Measurements from ENCODE around the gene NDRG2.
"Not testable (repeated sequence)": the region's sequence is repeated elsewhere in the genome, so short reads cannot be mapped to it uniquely, and the experiment has no call there.

Gene NDRG2

DNA sequence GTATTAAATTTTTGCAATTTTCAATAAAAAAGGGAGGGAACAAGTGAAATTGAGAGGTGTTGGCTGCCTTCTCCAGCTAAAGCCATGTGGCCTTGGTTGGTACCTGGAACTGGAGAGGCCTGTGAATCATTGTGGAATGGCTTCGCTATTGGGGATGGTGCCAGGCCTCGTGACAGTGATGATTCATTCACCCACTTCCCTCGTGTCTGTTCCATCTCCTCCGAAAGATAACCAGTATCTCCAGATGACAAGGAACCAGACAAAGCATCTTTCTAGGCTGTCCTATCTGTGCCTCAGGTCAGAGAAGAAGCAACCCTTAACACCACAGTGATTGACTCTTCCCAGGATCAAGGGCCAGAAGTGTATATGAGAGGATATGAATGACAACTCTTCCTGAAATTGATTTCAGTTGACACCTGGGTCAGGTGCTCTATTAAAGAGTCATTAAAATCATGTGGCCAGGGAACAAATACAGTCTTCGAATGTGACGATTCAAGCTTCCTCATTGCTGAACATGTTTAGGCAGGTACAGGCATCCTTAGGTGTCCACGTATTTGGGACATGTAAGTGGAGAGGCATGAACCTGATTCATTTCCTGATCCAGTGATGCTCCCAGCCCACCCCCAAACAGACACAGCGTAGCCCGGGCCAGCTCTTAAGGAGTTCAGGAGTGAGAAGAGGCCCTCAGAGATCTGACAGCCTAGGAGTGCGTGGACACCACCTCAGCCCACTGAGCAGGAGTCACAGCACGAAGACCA, 17.0 kb upstream of the NDRG2 start, which contains the start of gene RNASE7:
Gene RNASE7 (plus strand): TSS at position 687 of the 758 bp plus-strand sequence. CDS start 631 bp downstream, outside the sequence.
- Histone ChIP-seq H2AFZ (ENCODE audit: low read length, unreplicated experiment) (no peak within 1 kb of the TSS), H3K36me3 (ENCODE audit: insufficient read depth, low read length) (no peaks in the 10 kb centered on the region), H3K4me1 (ENCODE audit: control insufficient read depth, insufficient read depth, low read length, unreplicated experiment) (peaks cover 10% of the 10 kb centered on the region), H3K4me3 (ENCODE audit: low read depth, low read length) (no peak within 1 kb of the TSS), H3K27ac (ENCODE audit: low read depth, low read length) (no peak within 1 kb of the TSS), H3K27me3 (ENCODE audit: insufficient read depth, low read length) (peaks cover 6% of the 10 kb centered on the region), H3K79me2 (ENCODE audit: control insufficient read depth, insufficient read depth, low read length, unreplicated experiment) (no peaks in the 10 kb centered on the region)

DNA sequence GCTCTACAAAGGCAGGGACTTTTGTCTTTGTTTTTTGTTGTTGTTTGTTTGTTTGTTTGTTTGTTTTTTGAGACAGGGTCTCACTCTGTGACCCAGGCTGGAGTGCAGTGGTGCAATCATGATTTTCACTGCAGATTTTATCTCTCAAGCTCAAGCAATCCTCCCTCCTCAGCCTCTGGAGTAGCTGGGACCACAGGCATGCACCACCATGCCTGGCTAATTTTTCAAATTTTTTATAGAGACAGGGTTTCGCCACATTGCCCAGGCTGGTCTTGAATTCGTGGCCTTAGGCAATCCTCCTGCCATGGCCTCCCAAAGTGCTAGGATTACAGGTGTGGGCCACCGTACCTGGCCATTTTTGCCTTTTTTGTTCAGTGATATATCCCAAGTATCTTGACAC, 16.1 kb upstream of the NDRG2 start:
- H2AFZ ChIP-seq (ENCODE audit: low read length, unreplicated experiment); H3K4me3 ChIP-seq (ENCODE audit: low read depth, low read length); H3K4me1 ChIP-seq (ENCODE audit: control insufficient read depth, insufficient read depth, low read length, unreplicated experiment); H3K27ac ChIP-seq (ENCODE audit: low read depth, low read length); H3K79me2 ChIP-seq (ENCODE audit: control insufficient read depth, insufficient read depth, low read length, unreplicated experiment); H3K36me3 ChIP-seq (ENCODE audit: insufficient read depth, low read length): not testable (repeated sequence)
- peaks cover 14% of the 10 kb centered on the region for H3K27me3 ChIP-seq (ENCODE audit: insufficient read depth, low read length)

GRCh38 chr14:21040370-21040925, 15.6 kb upstream of the NDRG2 start:
- Histone ChIP-seq H3K27ac (ENCODE audit: low read depth, low read length) (no peak overlapping the region), H2AFZ (ENCODE audit: low read length, unreplicated experiment) (no peak overlapping the region), H3K4me3 (ENCODE audit: low read depth, low read length) (no peak overlapping the region), H3K36me3 (ENCODE audit: insufficient read depth, low read length) (no peaks in the 10 kb centered on the region), H3K79me2 (ENCODE audit: control insufficient read depth, insufficient read depth, low read length, unreplicated experiment) (no peaks in the 10 kb centered on the region), H3K27me3 (ENCODE audit: insufficient read depth, low read length) (peaks cover 17% of the 10 kb centered on the region), H3K4me1 (ENCODE audit: control insufficient read depth, insufficient read depth, low read length, unreplicated experiment) (peaks cover 10% of the 10 kb centered on the region)

DNA sequence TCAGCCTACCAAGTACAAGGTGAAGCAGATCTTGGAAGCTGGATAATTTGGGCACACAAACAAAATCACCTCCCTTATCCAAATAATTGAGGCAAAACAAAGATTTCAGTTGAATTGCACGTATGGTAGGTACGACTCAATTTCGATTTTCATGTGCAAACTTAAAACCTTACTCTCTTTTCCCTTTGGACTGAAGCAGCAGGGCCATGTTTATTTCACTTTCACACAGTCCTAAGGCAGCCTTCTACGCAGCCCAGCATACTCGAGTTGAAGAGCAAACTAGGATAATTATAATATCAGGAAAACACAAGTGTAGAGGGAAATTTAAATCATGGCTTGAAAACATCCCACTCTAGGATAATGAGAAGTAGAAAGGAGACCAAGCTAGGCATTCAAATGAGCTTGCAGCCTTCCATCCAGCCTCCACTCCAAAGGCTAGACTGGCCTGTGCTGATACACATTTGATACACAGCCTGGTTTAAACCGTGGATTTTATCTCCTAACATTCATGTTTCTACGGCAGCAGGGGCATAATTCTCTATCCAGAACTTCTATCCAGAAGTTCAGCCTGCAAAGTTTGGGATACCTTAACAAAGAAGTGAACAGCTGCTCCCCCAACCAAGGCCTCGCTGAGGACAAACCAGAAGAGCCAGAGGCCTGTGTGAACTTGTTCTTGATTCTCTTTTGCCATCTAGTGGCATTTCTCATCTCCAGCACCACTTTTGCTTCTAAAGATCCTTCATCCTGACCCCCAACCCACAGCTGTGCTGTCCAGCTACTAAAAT, 14.9 kb upstream of the NDRG2 start:
- peaks cover 10% of the 10 kb centered on the region for H3K4me1 ChIP-seq (ENCODE audit: control insufficient read depth, insufficient read depth, low read length, unreplicated experiment)
- no peaks in the 10 kb centered on the region for H3K36me3 ChIP-seq (ENCODE audit: insufficient read depth, low read length)
- no peak overlapping the region for H3K27ac ChIP-seq (ENCODE audit: low read depth, low read length)
- no peak overlapping the region for H3K4me3 ChIP-seq (ENCODE audit: low read depth, low read length)
- H3K27me3 ChIP-seq (ENCODE audit: insufficient read depth, low read length): peaks cover 24% of the 10 kb centered on the region
- no peaks in the 10 kb centered on the region for H3K79me2 ChIP-seq (ENCODE audit: control insufficient read depth, insufficient read depth, low read length, unreplicated experiment)
- H2AFZ ChIP-seq (ENCODE audit: low read length, unreplicated experiment): no peak overlapping the region

- no peak overlapping the region for H2AFZ ChIP-seq (ENCODE audit: low read length, unreplicated experiment)
- H3K27ac ChIP-seq (ENCODE audit: low read depth, low read length): no peak overlapping the region
- no peak overlapping the region for H3K4me3 ChIP-seq (ENCODE audit: low read depth, low read length)
Measured at GRCh38 chr14:21038441-21039422, 13.9 kb upstream of the NDRG2 start.

DNA sequence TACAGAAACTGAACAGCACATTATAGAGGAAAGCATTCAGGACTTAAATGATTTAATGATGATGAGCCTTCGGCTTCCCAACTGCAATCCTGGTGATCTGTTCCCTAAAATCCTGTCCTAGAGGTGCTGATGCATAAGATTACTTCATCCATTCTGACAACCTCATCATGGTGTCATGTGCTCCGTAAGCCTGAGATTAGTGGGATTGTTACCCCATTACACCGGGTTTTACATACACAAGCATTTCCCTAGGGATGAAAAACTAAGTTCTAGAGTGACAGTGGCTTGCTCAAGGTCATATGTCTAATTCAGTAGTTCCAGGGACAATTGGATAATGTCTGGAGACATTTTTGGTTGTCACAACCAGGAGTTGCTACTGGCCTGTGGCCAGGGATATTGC, 12.3 kb upstream of the NDRG2 start:
- H3K36me3 ChIP-seq (ENCODE audit: insufficient read depth, low read length): no peaks in the 10 kb centered on the region
- no peak overlapping the region for H3K27ac ChIP-seq (ENCODE audit: low read depth, low read length)
- H2AFZ ChIP-seq (ENCODE audit: low read length, unreplicated experiment): no peak overlapping the region
- H3K4me3 ChIP-seq (ENCODE audit: low read depth, low read length): no peak overlapping the region
- H3K27me3 ChIP-seq (ENCODE audit: insufficient read depth, low read length): peaks cover 50% of the 10 kb centered on the region
- peaks cover 10% of the 10 kb centered on the region for H3K4me1 ChIP-seq (ENCODE audit: control insufficient read depth, insufficient read depth, low read length, unreplicated experiment)
- H3K79me2 ChIP-seq (ENCODE audit: control insufficient read depth, insufficient read depth, low read length, unreplicated experiment): no peaks in the 10 kb centered on the region

More at GRCh38 chr14:21038441-21039422, 13.9 kb upstream of the NDRG2 start:
- Histone ChIP-seq H3K27me3 (ENCODE audit: insufficient read depth, low read length) (peaks cover 34% of the 10 kb centered on the region), H3K4me1 (ENCODE audit: control insufficient read depth, insufficient read depth, low read length, unreplicated experiment) (peaks cover 10% of the 10 kb centered on the region), H3K36me3 (ENCODE audit: insufficient read depth, low read length) (no peaks in the 10 kb centered on the region), H3K79me2 (ENCODE audit: control insufficient read depth, insufficient read depth, low read length, unreplicated experiment) (no peaks in the 10 kb centered on the region)

DNA sequence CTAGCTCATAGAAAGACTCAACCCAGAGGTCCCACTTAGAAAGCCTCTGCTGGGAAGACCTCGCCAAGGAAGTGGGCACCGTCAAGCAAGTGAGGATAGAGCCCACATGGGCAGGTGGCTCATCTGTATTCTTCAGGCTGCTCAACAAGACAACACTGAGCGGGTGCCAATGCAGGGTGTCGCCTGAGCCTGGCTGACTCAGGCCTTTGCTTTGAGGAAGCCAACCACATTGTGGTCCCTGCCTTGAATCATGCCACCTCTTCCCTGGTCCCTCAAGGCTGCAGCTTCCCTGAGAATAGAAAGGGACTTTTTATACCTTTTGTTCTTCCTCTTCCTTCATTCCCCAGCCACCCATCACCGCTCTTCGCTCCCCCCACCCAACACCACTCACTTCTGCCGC, 11.9 kb upstream of the NDRG2 start:
- Histone ChIP-seq H3K27ac (ENCODE audit: low read depth, low read length) (no peak overlapping the region), H3K4me3 (ENCODE audit: low read depth, low read length) (no peak overlapping the region), H3K4me1 (ENCODE audit: control insufficient read depth, insufficient read depth, low read length, unreplicated experiment) (peaks cover 6% of the 10 kb centered on the region), H3K27me3 (ENCODE audit: insufficient read depth, low read length) (peaks cover 54% of the 10 kb centered on the region), H3K79me2 (ENCODE audit: control insufficient read depth, insufficient read depth, low read length, unreplicated experiment) (no peaks in the 10 kb centered on the region), H2AFZ (ENCODE audit: low read length, unreplicated experiment) (no peak overlapping the region), H3K36me3 (ENCODE audit: insufficient read depth, low read length) (no peaks in the 10 kb centered on the region)

DNA sequence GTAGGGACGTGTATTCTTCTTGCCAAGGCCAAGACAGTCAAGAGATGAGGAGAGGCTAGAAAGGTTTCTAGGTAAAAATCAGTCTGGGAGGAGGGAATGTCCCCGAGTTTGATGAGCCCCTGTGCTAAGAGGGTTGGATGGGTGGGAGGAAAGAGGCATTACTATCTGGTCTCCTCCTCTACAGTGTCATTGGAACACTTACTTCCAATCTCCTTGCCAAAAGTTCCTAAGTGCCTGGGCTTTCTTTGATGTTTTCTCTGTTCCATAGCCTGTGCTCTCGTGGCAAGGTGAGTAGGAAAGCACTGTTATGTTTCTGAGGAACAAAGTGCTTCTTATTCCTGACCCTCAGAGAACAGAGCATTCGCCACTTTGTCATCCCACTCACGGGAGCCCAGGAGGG, 9.8 kb upstream of the NDRG2 start, which contains the start of gene RNASE13:
Gene RNASE13 (minus strand): TSS at position 101 of the 400 bp plus-strand sequence. CDS start 519 bp downstream, outside the sequence.
- Histone ChIP-seq H3K79me2 (ENCODE audit: control insufficient read depth, insufficient read depth, low read length, unreplicated experiment) (no peaks in the 10 kb centered on the region), H3K4me3 (ENCODE audit: low read depth, low read length) (no peak within 1 kb of the TSS), H3K36me3 (ENCODE audit: insufficient read depth, low read length) (no peaks in the 10 kb centered on the region), H2AFZ (ENCODE audit: low read length, unreplicated experiment) (no peak within 1 kb of the TSS), H3K4me1 (ENCODE audit: control insufficient read depth, insufficient read depth, low read length, unreplicated experiment) (no peaks in the 10 kb centered on the region), H3K27ac (ENCODE audit: low read depth, low read length) (no peak within 1 kb of the TSS), H3K27me3 (ENCODE audit: insufficient read depth, low read length) (peaks cover 74% of the 10 kb centered on the region)

DNA sequence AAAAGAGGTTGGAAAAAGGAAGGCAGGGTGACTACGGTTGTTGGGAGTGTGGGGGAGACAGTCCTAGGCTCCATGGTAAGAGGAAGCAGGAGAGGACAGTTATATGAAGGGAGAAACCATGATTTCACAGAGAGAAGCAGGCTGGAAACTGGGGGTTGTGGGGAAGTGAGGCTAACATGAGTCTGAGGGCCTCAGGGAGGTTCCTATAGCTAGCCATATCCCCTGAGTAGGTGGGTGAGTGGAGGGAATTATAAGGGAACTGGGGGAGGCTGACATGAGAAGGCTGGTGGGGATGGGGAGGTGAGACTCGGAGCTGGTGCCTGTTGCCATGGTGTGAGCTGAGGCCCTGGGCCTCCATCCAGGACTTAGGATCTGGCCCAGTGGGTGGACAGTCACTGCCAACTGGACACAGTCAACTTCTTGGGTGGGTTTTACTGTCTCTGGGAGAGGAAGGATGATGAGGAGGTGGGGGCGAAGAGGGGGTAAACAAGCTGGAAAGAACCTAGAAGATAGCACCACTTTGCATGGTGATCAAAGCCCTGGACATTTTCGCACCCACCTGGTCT, 8.4 kb upstream of the NDRG2 start:
- Histone ChIP-seq H3K4me1 (ENCODE audit: control insufficient read depth, insufficient read depth, low read length, unreplicated experiment) (no peaks in the 10 kb centered on the region), H3K79me2 (ENCODE audit: control insufficient read depth, insufficient read depth, low read length, unreplicated experiment) (no peaks in the 10 kb centered on the region), H3K36me3 (ENCODE audit: insufficient read depth, low read length) (no peaks in the 10 kb centered on the region), H3K27ac (ENCODE audit: low read depth, low read length) (no peak overlapping the region), H3K27me3 (ENCODE audit: insufficient read depth, low read length) (peaks cover 83% of the 10 kb centered on the region), H3K4me3 (ENCODE audit: low read depth, low read length) (no peak overlapping the region), H2AFZ (ENCODE audit: low read length, unreplicated experiment) (no peak overlapping the region)

Measured in ACC112 (cell line).